Fibroblast of mammary gland (primary cell): Measurements from ENCODE around the gene TEAD1.

Experiments used
- DNase-seq: peaks from one replicate; pipeline ENCODE4 v3.0.0-alpha.2; 2010; ENCODE audit warnings: low read depth
- H3K4me3 ChIP-seq: 2 replicates; pipeline ENCODE4 v1.5.1; 2011; ENCODE audit warnings: low read depth, mild to moderate bottlenecking, low read length, moderate library complexity; ENCODE audit not compliant: control insufficient read depth
- TF ChIP-seq, protein P1 (sequence below): conservative IDR thresholded peaks from 2 replicates; pipeline ENCODE4 v1.5.1; 2011; ENCODE audit warnings: low read depth, low read length, inconsistent platforms; ENCODE audit not compliant: control insufficient read depth, insufficient read depth

TEAD1 gene

DNA sequence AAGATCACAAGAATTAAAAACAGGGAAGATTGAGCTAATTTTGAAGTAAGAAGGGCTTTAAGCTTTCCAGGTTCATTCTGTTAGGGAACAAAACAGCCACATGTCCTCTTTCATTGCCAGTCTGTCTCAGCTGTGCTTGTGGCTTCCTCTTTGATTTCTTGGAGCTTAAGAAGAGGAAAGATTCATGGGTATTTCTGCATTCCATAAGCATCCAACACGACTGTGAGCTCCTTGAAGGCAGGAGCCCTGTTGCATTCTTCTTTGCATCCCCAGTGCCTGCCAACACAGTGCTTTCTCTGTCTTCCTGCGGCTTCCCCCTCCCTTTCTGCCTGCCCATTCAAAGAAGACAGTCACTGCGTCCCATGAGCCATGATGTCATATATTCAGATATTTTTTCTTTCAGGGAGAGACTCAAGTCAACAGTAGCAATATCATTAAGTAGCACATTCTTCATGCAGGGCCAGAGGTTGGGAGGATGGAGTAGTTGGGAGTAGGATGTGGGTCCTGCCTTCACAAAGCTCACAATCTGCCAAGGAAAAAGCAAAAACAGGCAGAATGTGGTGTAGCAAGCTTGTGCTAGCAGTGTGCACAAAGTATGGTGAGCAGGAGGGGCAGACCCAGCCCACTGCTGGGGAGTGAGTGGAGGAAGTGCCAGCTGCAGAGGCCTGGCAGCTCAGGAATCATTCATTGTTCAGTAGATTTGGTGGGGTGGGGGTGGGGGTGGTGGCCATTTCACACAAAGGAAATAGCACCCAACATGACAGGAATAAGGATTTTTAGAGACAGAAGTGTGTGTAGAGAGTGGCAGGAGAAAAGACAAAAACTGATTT lies 172.8 kb downstream of the TEAD1 start:
- no peak for DNase-seq
- H3K4me3 ChIP-seq = no peak overlapping the region
- TF ChIP-seq, protein P1, sequence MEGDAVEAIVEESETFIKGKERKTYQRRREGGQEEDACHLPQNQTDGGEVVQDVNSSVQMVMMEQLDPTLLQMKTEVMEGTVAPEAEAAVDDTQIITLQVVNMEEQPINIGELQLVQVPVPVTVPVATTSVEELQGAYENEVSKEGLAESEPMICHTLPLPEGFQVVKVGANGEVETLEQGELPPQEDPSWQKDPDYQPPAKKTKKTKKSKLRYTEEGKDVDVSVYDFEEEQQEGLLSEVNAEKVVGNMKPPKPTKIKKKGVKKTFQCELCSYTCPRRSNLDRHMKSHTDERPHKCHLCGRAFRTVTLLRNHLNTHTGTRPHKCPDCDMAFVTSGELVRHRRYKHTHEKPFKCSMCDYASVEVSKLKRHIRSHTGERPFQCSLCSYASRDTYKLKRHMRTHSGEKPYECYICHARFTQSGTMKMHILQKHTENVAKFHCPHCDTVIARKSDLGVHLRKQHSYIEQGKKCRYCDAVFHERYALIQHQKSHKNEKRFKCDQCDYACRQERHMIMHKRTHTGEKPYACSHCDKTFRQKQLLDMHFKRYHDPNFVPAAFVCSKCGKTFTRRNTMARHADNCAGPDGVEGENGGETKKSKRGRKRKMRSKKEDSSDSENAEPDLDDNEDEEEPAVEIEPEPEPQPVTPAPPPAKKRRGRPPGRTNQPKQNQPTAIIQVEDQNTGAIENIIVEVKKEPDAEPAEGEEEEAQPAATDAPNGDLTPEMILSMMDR = no peak

DNA sequence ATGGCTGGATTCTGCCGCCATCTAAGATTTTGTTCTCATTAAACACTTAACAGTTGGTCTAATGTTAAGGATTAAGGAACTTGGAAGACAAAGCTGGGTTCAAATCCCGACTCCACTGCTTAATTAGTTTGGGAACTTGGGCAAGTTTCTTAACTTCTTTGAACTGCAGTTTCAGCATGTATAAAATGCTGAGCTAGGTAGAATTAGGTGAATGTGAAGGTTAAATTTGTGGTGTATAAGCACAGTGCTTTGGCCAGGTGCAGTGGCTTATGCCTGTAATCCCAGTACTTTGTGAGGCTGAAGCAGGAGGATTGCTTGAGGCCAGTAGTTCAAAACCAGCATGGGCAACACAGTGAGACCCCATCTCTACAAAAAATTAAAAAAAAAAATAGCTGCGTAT lies 174.2 kb downstream of the TEAD1 start:
- no peak for DNase-seq
- TF ChIP-seq, protein P1 = no peak
- no peak overlapping the region for H3K4me3 ChIP-seq

DNA sequence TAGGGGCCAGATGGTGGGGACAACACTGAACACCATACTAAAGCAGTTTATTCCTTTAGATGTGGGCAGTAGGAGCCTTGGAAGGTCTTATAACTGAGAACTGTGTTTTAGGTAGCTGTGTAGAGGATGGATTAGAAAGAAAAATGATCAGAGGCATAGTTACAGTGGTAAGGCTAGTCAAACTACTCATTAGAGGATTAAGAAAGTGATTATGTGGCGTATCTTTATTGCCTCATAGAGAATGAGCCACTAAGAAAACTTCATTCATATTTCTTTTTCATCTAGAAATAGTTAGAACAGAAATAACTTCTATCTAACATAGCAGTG lies 179.1 kb downstream of the TEAD1 start:
- DNase-seq = no peak
- TF ChIP-seq, protein P1 = no peak
- no peak overlapping the region for H3K4me3 ChIP-seq

DNA sequence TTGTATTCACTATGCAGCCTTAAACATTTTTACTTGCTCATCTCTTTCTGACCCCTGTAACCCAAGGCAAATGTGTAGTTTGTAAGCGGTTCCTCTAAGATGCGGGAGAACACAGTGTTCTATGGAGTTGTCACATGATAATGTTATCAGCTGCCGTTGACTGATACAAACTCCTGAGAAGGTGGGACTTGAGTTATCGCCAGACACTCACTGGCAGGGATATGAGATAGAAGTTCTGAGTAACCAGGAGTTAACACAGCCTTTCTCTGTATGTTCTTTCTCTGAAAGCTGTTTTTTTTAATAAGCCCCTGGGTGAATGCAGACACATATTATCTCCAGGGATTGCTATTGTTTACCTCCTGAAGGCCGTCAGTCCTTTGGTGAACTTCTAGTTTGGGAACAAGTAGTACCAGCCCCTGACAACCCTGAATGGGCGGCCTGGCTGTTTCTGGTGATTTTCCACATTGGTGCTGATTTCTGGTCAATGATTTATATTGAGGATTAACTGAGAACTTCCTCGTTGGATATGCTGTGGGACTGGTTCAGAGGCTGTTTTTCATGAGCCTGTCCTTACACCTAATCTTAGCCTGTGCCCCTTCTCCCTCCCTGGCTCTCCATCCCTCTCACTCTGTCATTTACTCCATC lies 179.6 kb downstream of the TEAD1 start:
- H3K4me3 ChIP-seq = no peak overlapping the region
- peak; percentile 65 for DNase-seq
- TF ChIP-seq, protein P1 = no peak

DNA sequence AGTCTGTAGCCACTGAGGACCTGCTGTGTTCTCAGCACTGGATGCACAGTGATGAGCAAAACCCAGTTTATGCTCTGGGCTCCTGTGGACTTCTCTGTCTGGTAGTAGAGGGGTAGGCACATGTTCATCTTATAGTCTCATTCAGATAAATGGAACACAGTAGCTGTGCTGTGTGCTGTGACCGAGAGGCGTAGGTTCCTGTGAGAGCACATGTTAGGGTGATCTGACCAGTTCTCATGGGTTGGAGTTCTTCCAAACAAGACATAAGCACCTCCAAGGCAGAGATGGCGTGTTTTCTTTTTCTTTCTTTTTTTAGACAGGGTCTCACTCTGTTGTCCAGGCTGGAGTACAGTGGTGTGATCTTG lies 180.1 kb downstream of the TEAD1 start:
- DNase-seq = no peak
- TF ChIP-seq, protein P1 = no peak
- H3K4me3 ChIP-seq = no peak overlapping the region

DNA sequence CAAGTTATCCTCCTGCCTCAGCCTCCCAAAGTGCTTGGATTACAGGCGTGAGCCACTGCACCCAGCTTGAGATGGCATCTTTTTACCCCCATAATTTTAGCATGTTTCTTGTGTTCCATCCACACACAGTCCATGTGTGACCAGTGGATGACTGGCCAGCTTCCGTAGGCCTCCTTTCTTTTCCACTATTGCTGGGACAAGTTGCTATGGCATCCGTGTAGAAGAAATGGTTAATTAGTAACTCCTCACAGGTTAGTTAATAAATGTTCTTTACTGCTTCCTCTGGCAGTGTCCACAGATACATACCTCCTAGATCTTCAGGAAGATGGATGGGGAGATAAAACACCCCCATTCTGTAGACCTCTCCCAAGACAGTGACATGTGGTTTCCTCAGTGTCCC lies 180.6 kb downstream of the TEAD1 start:
- no peak overlapping the region for H3K4me3 ChIP-seq
- TF ChIP-seq, protein P1 = no peak
- no peak for DNase-seq
